Measurements from ENCODE around the gene BAG1.

The BAG1 gene

GRCh38 chr9:33290247-33291030 lies 25.9 kb upstream of the BAG1 start, which contains the start of gene NFX1:
NFX1 (plus strand) TSS chr9:33290516; CDS start chr9:33290573, 57 bp downstream.
- Histone ChIP-seq H3K36me3 (ENCODE audit: insufficient read depth, low read length) (peaks cover 19% of the 10 kb centered on the region), H3K9ac (ENCODE audit: low read depth, low read length) (peak within 1 kb of the TSS; percentile 69), H3K4me1 (ENCODE audit: insufficient read depth, low read length) (no peaks in the 10 kb centered on the region), H3K9me3 (ENCODE audit: control insufficient read depth, insufficient read depth, low read length) (no peaks in the 10 kb centered on the region)

- Histone ChIP-seq H3K9ac (ENCODE audit: low read depth, low read length) (peak overlapping the region; percentile 69), H3K9me3 (ENCODE audit: control insufficient read depth, insufficient read depth, low read length) (no peaks in the 10 kb centered on the region), H3K36me3 (ENCODE audit: insufficient read depth, low read length) (peaks cover 15% of the 10 kb centered on the region), H3K4me1 (ENCODE audit: insufficient read depth, low read length) (no peaks in the 10 kb centered on the region)
Measured at GRCh38 chr9:33289936-33290246, 25.4 kb upstream of the BAG1 start.

GRCh38 chr9:33289496-33289895 lies 25.0 kb upstream of the BAG1 start:
- Histone ChIP-seq H3K9ac (ENCODE audit: low read depth, low read length) (peak overlapping the region; percentile 69), H3K4me1 (ENCODE audit: insufficient read depth, low read length) (no peaks in the 10 kb centered on the region), H3K36me3 (ENCODE audit: insufficient read depth, low read length) (peaks cover 12% of the 10 kb centered on the region), H3K9me3 (ENCODE audit: control insufficient read depth, insufficient read depth, low read length) (no peaks in the 10 kb centered on the region)

- Histone ChIP-seq H3K9me3 (ENCODE audit: control insufficient read depth, insufficient read depth, low read length) (no peaks in the 10 kb centered on the region), H3K9ac (ENCODE audit: low read depth, low read length) (no peak overlapping the region), H3K36me3 (ENCODE audit: insufficient read depth, low read length) (peaks cover 10% of the 10 kb centered on the region; the same call in 1 of the 2 replicates), H3K4me1 (ENCODE audit: insufficient read depth, low read length) (no peaks in the 10 kb centered on the region)
Measured at GRCh38 chr9:33288828-33289483, 24.4 kb upstream of the BAG1 start.

- Histone ChIP-seq H3K4me1 (ENCODE audit: insufficient read depth, low read length) (no peaks in the 10 kb centered on the region), H3K9me3 (ENCODE audit: control insufficient read depth, insufficient read depth, low read length) (no peaks in the 10 kb centered on the region), H3K9ac (ENCODE audit: low read depth, low read length) (no peak overlapping the region), H3K36me3 (ENCODE audit: insufficient read depth, low read length) (0 out of 2 replicates have a peak, but pooled peaks cover 5% of the 10 kb centered on the region)
Measured at GRCh38 chr9:33288235-33288634, 23.7 kb upstream of the BAG1 start.

DNA sequence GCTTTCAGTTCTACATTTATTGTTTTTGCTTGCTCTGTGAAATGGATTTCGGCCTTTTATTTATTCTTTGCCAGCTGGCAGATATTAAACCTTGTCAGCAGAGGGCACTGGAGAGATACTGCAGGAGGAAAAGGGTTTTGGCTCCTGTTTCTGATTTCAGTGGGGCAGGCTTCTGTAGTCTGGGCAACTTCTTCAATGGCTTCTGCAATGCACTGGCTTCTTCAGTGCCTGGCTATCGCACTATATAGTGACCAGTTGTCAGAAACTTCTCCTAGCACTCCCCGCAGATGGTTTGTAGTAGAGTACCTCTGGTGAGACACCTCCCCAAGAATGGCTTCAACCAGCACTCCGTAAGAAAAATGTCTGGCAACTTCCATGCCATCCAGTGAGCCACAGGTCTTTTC lies 22.6 kb upstream of the BAG1 start:
- H3K4me1 ChIP-seq (ENCODE audit: insufficient read depth, low read length), result no peaks in the 10 kb centered on the region
- no peak overlapping the region for H3K9ac ChIP-seq (ENCODE audit: low read depth, low read length)
- H3K9me3 ChIP-seq (ENCODE audit: control insufficient read depth, insufficient read depth, low read length), result no peaks in the 10 kb centered on the region
- peaks cover 2% of the 10 kb centered on the region; the same call in 1 of the 2 replicates for H3K36me3 ChIP-seq (ENCODE audit: insufficient read depth, low read length)

- Histone ChIP-seq H3K9ac (ENCODE audit: low read depth, low read length) (no peak overlapping the region), H3K9me3 (ENCODE audit: control insufficient read depth, insufficient read depth, low read length) (no peaks in the 10 kb centered on the region), H3K36me3 (ENCODE audit: insufficient read depth, low read length) (peaks cover 5% of the 10 kb centered on the region; the same call in 1 of the 2 replicates), H3K4me1 (ENCODE audit: insufficient read depth, low read length) (no peaks in the 10 kb centered on the region)
Measured at GRCh38 chr9:33285502-33285901, 21.0 kb upstream of the BAG1 start.

- H3K9ac ChIP-seq (ENCODE audit: low read depth, low read length), result no peak overlapping the region
- H3K9me3 ChIP-seq (ENCODE audit: control insufficient read depth, insufficient read depth, low read length), result no peaks in the 10 kb centered on the region
- H3K36me3 ChIP-seq (ENCODE audit: insufficient read depth, low read length), result peaks cover 19% of the 10 kb centered on the region
- no peaks in the 10 kb centered on the region for H3K4me1 ChIP-seq (ENCODE audit: insufficient read depth, low read length)
Measured at GRCh38 chr9:33277484-33277883, 13.0 kb upstream of the BAG1 start.

- Histone ChIP-seq H3K4me1 (ENCODE audit: insufficient read depth, low read length) (no peaks in the 10 kb centered on the region), H3K9ac (ENCODE audit: low read depth, low read length) (no peak overlapping the region), H3K36me3 (ENCODE audit: insufficient read depth, low read length) (peaks cover 17% of the 10 kb centered on the region)
Measured at GRCh38 chr9:33273972-33274328, 9.4 kb upstream of the BAG1 start.

DNA sequence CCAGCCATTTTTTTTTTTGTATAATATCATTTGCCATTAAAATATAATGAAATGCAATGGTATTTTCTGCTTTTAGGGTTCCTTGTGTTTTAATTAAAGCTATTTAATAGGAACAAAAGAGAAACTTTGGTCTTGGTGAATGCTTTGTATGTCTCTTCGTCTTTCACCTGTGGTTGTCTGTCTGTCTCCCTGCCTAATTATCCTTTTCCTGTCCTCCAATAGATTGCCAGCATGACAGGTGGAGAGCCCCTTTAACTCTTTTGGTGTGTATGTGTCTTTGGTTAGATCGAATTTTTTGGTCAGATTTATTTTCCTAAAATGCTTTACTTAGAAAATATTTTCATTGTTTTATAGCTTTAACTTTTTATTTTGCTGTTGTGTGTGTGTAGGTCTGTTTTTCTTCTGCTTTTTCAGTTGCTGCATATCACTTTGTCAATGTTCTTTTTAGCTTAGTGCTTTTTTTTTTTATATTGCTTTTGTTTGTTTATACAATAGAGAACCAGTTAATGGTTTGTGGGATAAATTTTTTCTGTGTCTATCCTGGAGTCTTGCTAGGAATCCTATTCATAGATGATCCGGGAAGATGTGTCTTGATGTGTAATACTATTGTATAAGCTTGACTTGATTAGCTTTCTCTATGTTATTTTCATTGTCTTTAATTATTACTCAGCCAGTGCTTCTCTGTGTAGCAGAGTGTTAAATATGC lies 8.9 kb upstream of the BAG1 start:
- Histone ChIP-seq H3K9me3 (ENCODE audit: control insufficient read depth, insufficient read depth, low read length) (no peaks in the 10 kb centered on the region), H3K4me1 (ENCODE audit: insufficient read depth, low read length) (no peaks in the 10 kb centered on the region), H3K36me3 (ENCODE audit: insufficient read depth, low read length) (peaks cover 17% of the 10 kb centered on the region), H3K9ac (ENCODE audit: low read depth, low read length) (no peak overlapping the region)

More at GRCh38 chr9:33273972-33274328, 9.4 kb upstream of the BAG1 start:
- no peaks in the 10 kb centered on the region for H3K9me3 ChIP-seq (ENCODE audit: control insufficient read depth, insufficient read depth, low read length)

- H3K36me3 ChIP-seq (ENCODE audit: insufficient read depth, low read length), result peaks cover 13% of the 10 kb centered on the region
Measured at GRCh38 chr9:33272061-33272460, 7.6 kb upstream of the BAG1 start.

GRCh38 chr9:33270146-33270545 lies 5.6 kb upstream of the BAG1 start:
- H3K36me3 ChIP-seq (ENCODE audit: insufficient read depth, low read length), result peaks cover 9% of the 10 kb centered on the region
- H3K4me1 ChIP-seq (ENCODE audit: insufficient read depth, low read length), result no peaks in the 10 kb centered on the region
- H3K9ac ChIP-seq (ENCODE audit: low read depth, low read length), result no peak overlapping the region
- H3K9me3 ChIP-seq (ENCODE audit: control insufficient read depth, insufficient read depth, low read length), result no peaks in the 10 kb centered on the region

More at GRCh38 chr9:33272061-33272460, 7.6 kb upstream of the BAG1 start:
- H3K4me1 ChIP-seq (ENCODE audit: insufficient read depth, low read length), result no peaks in the 10 kb centered on the region
- no peak overlapping the region for H3K9ac ChIP-seq (ENCODE audit: low read depth, low read length)
- no peaks in the 10 kb centered on the region for H3K9me3 ChIP-seq (ENCODE audit: control insufficient read depth, insufficient read depth, low read length)

GRCh38 chr9:33267151-33267767 lies 2.8 kb upstream of the BAG1 start:
- H3K36me3 ChIP-seq (ENCODE audit: insufficient read depth, low read length), result peaks cover 6% of the 10 kb centered on the region
- H3K4me1 ChIP-seq (ENCODE audit: insufficient read depth, low read length), result no peaks in the 10 kb centered on the region
- H3K9ac ChIP-seq (ENCODE audit: low read depth, low read length), result no peak overlapping the region

DNA sequence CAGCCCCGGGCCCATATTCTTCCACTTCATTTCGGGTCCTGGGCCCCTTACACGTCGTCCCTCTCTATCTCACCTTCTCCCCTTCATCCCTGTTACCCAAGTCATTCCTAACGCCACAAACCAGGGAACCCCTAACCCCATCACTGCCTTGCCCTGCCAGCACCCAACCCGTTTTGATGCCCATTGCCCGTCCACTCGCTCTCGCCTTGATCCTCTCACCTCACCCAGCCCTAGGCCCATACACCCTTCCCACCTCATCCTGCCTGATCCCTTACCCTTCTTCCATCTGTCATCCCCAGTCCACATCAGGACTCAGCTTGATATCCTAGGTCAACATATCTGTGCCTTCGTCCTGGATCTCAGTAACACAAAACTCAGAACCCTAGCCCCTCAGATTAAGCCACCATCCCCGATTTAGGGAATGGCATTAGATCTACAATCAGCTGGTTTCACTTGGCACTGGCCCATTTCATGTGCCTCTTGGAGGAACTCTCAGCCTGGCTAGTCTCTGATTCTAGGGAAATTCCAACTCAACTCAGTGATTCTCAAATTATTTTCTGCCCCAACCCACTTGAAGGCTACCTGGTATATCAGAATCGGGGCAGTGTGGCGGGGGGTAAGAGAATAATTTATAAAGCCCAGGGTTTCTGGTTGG lies 830 bp upstream of the BAG1 start:
- no peaks in the 10 kb centered on the region for H3K4me1 ChIP-seq (ENCODE audit: insufficient read depth, low read length)
- peak overlapping the region; percentile 97 for H3K9ac ChIP-seq (ENCODE audit: low read depth, low read length)
- H3K36me3 ChIP-seq (ENCODE audit: insufficient read depth, low read length), result peaks cover 6% of the 10 kb centered on the region

More at GRCh38 chr9:33267151-33267767, 2.8 kb upstream of the BAG1 start:
- no peaks in the 10 kb centered on the region for H3K9me3 ChIP-seq (ENCODE audit: control insufficient read depth, insufficient read depth, low read length)

More for the DNA sequence above, 830 bp upstream of the BAG1 start:
- no peaks in the 10 kb centered on the region for H3K9me3 ChIP-seq (ENCODE audit: control insufficient read depth, insufficient read depth, low read length)

Measured in ES-I3 (cell line).